HepG2 (cell line): ENCODE measurements around the gene SLC6A16. TPM values are rescaled to one million over a fixed set of nuclear protein-coding genes. Genes with fewer than 3 reads are reported as not detected.

ENCODE experiments used
- ATAC-seq: fragments of 200-7000 bp; cut with Tn5 transposase; 3 replicates; pipeline ENCODE4 v1.9.1; 2020; ENCODE audit warnings: mild to moderate bottlenecking, moderate library complexity
- BruUV-seq: library from RNA; stranded (reverse); fragments of 400-500 nt; replicated peaks from 2 replicates; lab custom pipeline; 2021; lab: Mats Ljungman, UMichigan
- CTCF ChIA-PET: fragments of 300-600 bp; formaldehyde crosslinking; extraction: SDS; loops from one replicate; lab custom pipeline; 2021; ENCODE audit warnings: low total read pairs, inconsistent platforms, low intra/inter-chr PET ratio; lab: Yijun Ruan, JAX
- POLR2A ChIA-PET: fragments of 350-600 bp; sonication (Branson Sonifier 250); formaldehyde crosslinking; loops from one replicate; lab custom pipeline; 2020; ENCODE audit warnings: antibody characterized with exemption, inconsistent platforms; lab: Yijun Ruan, JAX
- DNase-seq: peaks from one replicate; pipeline ENCODE4 v3.0.0-alpha.2; 2015; ENCODE audit warnings: low spot score
- FAIRE-seq: peaks from 3 replicates; lab custom pipeline; 2011; peaks lifted over from hg19 to GRCh38; lab: Jason Lieb, UNC
- H2AFZ ChIP-seq: one replicate; pipeline ENCODE4 v1.6.1; 2011; ENCODE audit warnings: low read length, inconsistent platforms
- H3K27ac ChIP-seq: fragments of 300-600 bp; 3 replicates; pipeline ENCODE4 v1.8.0; 2011; ENCODE audit warnings: mixed run types, mild to moderate bottlenecking, mixed read lengths, low read length, inconsistent platforms; ENCODE audit not compliant: insufficient read depth; ENCODE audit errors: extremely low read length
- H3K27me3 ChIP-seq, 2 experiments: fragments of 200-600 bp in 1 of 2; 2 replicates in 1 of 2; 3 replicates in 1 of 2; pipeline versions ENCODE4 v1.6.0 to v1.8.0; 2011; ENCODE audit warnings: low read length in 2 of 2, mild to moderate bottlenecking in 2 of 2, moderate library complexity in 2 of 2, inconsistent platforms in 1 of 2; ENCODE audit not compliant: insufficient read depth in 2 of 2, control insufficient read depth in 1 of 2
- H3K36me3 ChIP-seq, 2 experiments: fragments of 200-600 bp in 1 of 2; replicated peaks in 1 of 2; 2 replicates in 1 of 2; 3 replicates in 1 of 2; pipeline versions ENCODE4 v1.5.1 to v1.8.0; 2011; ENCODE audit warnings: low read length in 2 of 2, inconsistent platforms in 1 of 2; ENCODE audit not compliant: insufficient read depth in 2 of 2, control insufficient read depth in 1 of 2
- H3K4me1 ChIP-seq: 2 replicates; pipeline ENCODE4 v1.5.1; 2012; ENCODE audit warnings: low read length, inconsistent platforms; ENCODE audit not compliant: insufficient read depth
- H3K4me2 ChIP-seq: 2 replicates; pipeline ENCODE4 v1.6.0; 2011; ENCODE audit warnings: low read depth, low read length, inconsistent platforms
- H3K4me3 ChIP-seq, 3 experiments: fragments of 200-600 bp in 1 of 3; sonication (generic), shearing (Covaris generic) in 1 of 3; replicated peaks in 1 of 3; 2 replicates each; pipeline ENCODE4 v1.5.1; 2011 to 2016; ENCODE audit warnings: low read length in 3 of 3, inconsistent platforms in 2 of 3, low read depth in 2 of 3, mild to moderate bottlenecking in 2 of 3, control low read depth in 1 of 3, mixed read lengths in 1 of 3; ENCODE audit not compliant: insufficient read depth in 1 of 3
- H3K79me2 ChIP-seq: one replicate; pipeline ENCODE4 v1.6.1; 2011; ENCODE audit warnings: low read length, inconsistent platforms; ENCODE audit not compliant: insufficient read depth
- H3K9ac ChIP-seq: 2 replicates; pipeline ENCODE4 v1.6.0; 2011; ENCODE audit warnings: mild to moderate bottlenecking, low read depth, low read length, inconsistent platforms; ENCODE audit not compliant: insufficient read depth
- H3K9me3 ChIP-seq: 2 replicates; pipeline ENCODE4 v1.5.1; 2012; ENCODE audit warnings: mild to moderate bottlenecking, low read length
- H4K20me1 ChIP-seq: 2 replicates; pipeline ENCODE4 v1.6.0; 2011; ENCODE audit warnings: inconsistent platforms, mild to moderate bottlenecking, low read length, moderate library complexity; ENCODE audit not compliant: insufficient read depth
- CCDC6 ChIP-seq: sonication (generic); formaldehyde crosslinking; IDR thresholded peaks from 2 replicates; pipeline ENCODE4 v1.8.1; 2022; ENCODE audit warnings: mild to moderate bottlenecking, missing genetic modification reagents, moderate library complexity
- ISX ChIP-seq: sonication (generic); formaldehyde crosslinking; conservative IDR thresholded peaks from 2 replicates; pipeline ENCODE4 v1.5.0; 2020; ENCODE audit warnings: missing genetic modification reagents
- KLF6 ChIP-seq: IDR thresholded peaks from 2 replicates; pipeline ENCODE4 v1.8.0; 2016; ENCODE audit warnings: missing biosample characterization, missing genetic modification reagents
- NFE2L2 ChIP-seq: fragments of 150-350 bp; IDR thresholded peaks from 2 replicates; pipeline ENCODE4 v1.6.1; 2014; ENCODE audit warnings: low read length
- RXRB ChIP-seq: IDR thresholded peaks from 2 replicates; pipeline ENCODE4 v1.6.1; 2016; ENCODE audit warnings: borderline replicate concordance, missing genetic modification reagents, missing compliant biosample characterization
- SRSF1 ChIP-seq: fragments of 200-400 bp; formaldehyde crosslinking; optimal IDR thresholded peaks from 2 replicates; pipeline ENCODE3; 2017; ENCODE audit warnings: mild to moderate bottlenecking, low read depth, low read length, moderate library complexity
- ZFP41 ChIP-seq: sonication (generic); formaldehyde crosslinking; IDR thresholded peaks from 2 replicates; pipeline ENCODE4 v1.4.0; 2020; ENCODE audit warnings: mild to moderate bottlenecking, missing genetic modification reagents, borderline replicate concordance
- ZNF572 ChIP-seq: sonication (generic); formaldehyde crosslinking; IDR thresholded peaks from 2 replicates; pipeline ENCODE4 v1.5.1; 2020; ENCODE audit warnings: mild to moderate bottlenecking, missing genetic modification reagents
- ZNF598 ChIP-seq: sonication (generic); formaldehyde crosslinking; IDR thresholded peaks from 2 replicates; pipeline ENCODE4 v1.5.1; 2020; ENCODE audit warnings: mild to moderate bottlenecking, missing genetic modification reagents, borderline replicate concordance
- WGBS: methylation state at CpG from one replicate; pipeline ENCODE4 v1.1.6; 2017; ENCODE audit warnings: low lambda C conversion rate; 5-methylcytosine and 5-hydroxymethylcytosine counted together
- in situ Hi-C: cut with HindIII; loops from 2 replicates; pipeline ENCODE4 v1.10.0; 2017; ENCODE audit warnings: low pct_unique_long_range_greater_than_20kb; ENCODE audit not compliant: extremely low pct_ligation_motif_present
- intact Hi-C: fragments of 100-400 bp; cut with micrococcal nuclease; formaldehyde crosslinking; loops from one replicate; pipeline ENCODE4 v1.10.0; 2022; ENCODE audit not compliant: unreplicated experiment
- polyA plus RNA-seq, 8 experiments: library from polyadenylated mRNA; depleted of rRNA in 3 of 8; stranded (reverse) in 7 of 8; unstranded in 1 of 8; fragments of >200 nt; fragmentation: Illumina TruSeq in 4 of 8; extraction: Trizol in 4 of 8; gene quantifications; 2 replicates each; pipeline versions ENCODE4 v1.2.1 to v1.2.3, GENCODE V29; 2011 to 2016; ENCODE audit warnings: low read depth in 4 of 8, missing spikeins in 1 of 8, mixed read lengths in 1 of 8; ENCODE audit not compliant: insufficient read depth in 1 of 8
- total RNA-seq, 5 experiments: library from RNA; depleted of rRNA; stranded (reverse); fragments of >200 nt; fragmentation: Illumina TruSeq; extraction: Trizol; gene quantifications; 2 replicates each; pipeline ENCODE4 v1.2.3, GENCODE V29; 2016; ENCODE audit warnings: low read depth in 1 of 5
- TF ChIP-seq, protein P1 (sequence below): sonication (generic); formaldehyde crosslinking; IDR thresholded peaks from 2 replicates; pipeline ENCODE4 v1.4.0; 2020; ENCODE audit warnings: mild to moderate bottlenecking, missing genetic modification reagents
- TF ChIP-seq, protein P2 (sequence below): sonication (generic); formaldehyde crosslinking; IDR thresholded peaks from 2 replicates; pipeline ENCODE4 v1.5.0; 2020; ENCODE audit warnings: missing genetic modification reagents
- TF ChIP-seq, protein P3 (sequence below): IDR thresholded peaks from 2 replicates; pipeline ENCODE4 v1.6.1; 2016; ENCODE audit warnings: low read depth
- TF ChIP-seq, protein P4 (sequence below): sonication (generic); formaldehyde crosslinking; IDR thresholded peaks from 2 replicates; pipeline ENCODE4 v1.4.0; 2020; ENCODE audit warnings: missing genetic modification reagents

The SLC6A16 gene
- total and polyA plus RNA-seq, 2 of the 13 experiments (the other 11 are each of a cell fraction or from before 2014, with no cell fraction given), result 0.07 to 0.18 TPM

DNA sequence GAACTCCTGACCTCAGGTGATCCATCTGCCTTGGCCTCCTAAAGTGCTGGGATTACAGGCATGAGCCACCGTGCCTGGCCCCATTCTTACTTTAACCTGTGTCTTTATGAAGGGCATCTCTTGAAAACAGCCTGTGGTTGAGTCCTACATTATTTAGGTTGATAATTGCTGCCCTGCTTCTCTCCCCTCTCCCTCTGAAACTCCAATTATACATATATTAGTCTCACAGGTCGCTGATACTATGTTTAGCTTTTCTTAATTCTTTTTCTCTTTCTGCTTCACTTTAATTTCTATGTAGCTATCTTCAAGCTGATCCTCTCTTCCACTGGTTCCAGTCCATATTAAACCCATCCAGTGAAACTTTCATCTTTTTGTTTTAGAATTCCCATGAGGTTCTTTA lies 75.1 kb downstream of the SLC6A16 start (continued):
- TF ChIP-seq, protein P1, sequence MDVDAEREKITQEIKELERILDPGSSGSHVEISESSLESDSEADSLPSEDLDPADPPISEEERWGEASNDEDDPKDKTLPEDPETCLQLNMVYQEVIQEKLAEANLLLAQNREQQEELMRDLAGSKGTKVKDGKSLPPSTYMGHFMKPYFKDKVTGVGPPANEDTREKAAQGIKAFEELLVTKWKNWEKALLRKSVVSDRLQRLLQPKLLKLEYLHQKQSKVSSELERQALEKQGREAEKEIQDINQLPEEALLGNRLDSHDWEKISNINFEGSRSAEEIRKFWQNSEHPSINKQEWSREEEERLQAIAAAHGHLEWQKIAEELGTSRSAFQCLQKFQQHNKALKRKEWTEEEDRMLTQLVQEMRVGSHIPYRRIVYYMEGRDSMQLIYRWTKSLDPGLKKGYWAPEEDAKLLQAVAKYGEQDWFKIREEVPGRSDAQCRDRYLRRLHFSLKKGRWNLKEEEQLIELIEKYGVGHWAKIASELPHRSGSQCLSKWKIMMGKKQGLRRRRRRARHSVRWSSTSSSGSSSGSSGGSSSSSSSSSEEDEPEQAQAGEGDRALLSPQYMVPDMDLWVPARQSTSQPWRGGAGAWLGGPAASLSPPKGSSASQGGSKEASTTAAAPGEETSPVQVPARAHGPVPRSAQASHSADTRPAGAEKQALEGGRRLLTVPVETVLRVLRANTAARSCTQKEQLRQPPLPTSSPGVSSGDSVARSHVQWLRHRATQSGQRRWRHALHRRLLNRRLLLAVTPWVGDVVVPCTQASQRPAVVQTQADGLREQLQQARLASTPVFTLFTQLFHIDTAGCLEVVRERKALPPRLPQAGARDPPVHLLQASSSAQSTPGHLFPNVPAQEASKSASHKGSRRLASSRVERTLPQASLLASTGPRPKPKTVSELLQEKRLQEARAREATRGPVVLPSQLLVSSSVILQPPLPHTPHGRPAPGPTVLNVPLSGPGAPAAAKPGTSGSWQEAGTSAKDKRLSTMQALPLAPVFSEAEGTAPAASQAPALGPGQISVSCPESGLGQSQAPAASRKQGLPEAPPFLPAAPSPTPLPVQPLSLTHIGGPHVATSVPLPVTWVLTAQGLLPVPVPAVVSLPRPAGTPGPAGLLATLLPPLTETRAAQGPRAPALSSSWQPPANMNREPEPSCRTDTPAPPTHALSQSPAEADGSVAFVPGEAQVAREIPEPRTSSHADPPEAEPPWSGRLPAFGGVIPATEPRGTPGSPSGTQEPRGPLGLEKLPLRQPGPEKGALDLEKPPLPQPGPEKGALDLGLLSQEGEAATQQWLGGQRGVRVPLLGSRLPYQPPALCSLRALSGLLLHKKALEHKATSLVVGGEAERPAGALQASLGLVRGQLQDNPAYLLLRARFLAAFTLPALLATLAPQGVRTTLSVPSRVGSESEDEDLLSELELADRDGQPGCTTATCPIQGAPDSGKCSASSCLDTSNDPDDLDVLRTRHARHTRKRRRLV (CRISPR knock-in tag), result no peak
- TF ChIP-seq, protein P2, sequence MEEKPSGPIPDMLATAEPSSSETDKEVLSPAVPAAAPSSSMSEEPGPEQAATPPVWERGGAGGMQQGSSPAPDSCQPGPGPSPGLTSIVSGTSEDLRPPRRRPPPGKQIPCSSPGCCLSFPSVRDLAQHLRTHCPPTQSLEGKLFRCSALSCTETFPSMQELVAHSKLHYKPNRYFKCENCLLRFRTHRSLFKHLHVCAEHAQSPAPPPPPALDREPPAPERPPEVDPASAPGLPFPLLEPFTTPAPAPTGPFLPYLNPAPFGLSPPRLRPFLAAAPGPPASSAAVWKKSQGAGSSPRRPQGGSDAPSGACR (CRISPR knock-in tag), result no peak
- no peak for TF ChIP-seq NFE2L2

DNA sequence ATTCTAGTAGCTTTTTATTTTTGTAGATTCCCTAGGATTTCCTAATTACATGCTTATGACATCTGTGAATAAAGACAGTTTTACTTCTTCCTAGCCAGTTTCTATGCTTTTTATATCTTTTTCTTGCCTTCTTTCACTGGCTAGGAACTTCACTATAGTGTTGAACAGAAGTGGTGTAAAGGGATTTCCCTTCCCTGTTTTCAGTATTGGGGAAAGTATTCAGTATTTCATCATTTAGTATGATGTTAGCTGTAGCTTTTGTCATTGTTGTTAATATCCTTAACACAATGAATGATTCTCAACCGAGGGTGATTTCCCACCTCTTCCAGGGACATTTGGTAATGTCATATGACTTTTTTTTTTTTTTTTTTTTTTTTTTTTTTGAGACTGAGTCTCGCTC lies 77.3 kb downstream of the SLC6A16 start:
- Histone ChIP-seq H3K79me2 (no peaks in the 10 kb centered on the region), H2AFZ (no peak overlapping the region), H3K4me1 (no peaks in the 10 kb centered on the region), H4K20me1 (no peaks in the 10 kb centered on the region), H3K27me3 (peaks cover 0 to 15% of the 10 kb centered on the region in 2 experiments; a peak in 4 of 5 replicates), H3K9ac (no peak overlapping the region), H3K4me2 (no peak overlapping the region), H3K36me3 (no peaks in the 10 kb centered on the region), H3K27ac (no peak overlapping the region), H3K9me3 (0 out of 2 replicates have a peak, but pooled peaks cover 6% of the 10 kb centered on the region), H3K4me3 (no peak overlapping the region)
- FAIRE-seq (no peak), DNase-seq (no peak), ATAC-seq (no peak)
- no TSS peak for BruUV-seq
- intact Hi-C loops, result no loop called here
- WGBS, result 30% methylated on average over 2 of the region's 2 CpGs
- ChIA-PET CTCF (no interaction called here), POLR2A (no interaction called here)
- in situ Hi-C loops, result no loop called here
- no peak for TF ChIP-seq ZNF598 (CRISPR knock-in tag)
- TF ChIP-seq, protein P3, sequence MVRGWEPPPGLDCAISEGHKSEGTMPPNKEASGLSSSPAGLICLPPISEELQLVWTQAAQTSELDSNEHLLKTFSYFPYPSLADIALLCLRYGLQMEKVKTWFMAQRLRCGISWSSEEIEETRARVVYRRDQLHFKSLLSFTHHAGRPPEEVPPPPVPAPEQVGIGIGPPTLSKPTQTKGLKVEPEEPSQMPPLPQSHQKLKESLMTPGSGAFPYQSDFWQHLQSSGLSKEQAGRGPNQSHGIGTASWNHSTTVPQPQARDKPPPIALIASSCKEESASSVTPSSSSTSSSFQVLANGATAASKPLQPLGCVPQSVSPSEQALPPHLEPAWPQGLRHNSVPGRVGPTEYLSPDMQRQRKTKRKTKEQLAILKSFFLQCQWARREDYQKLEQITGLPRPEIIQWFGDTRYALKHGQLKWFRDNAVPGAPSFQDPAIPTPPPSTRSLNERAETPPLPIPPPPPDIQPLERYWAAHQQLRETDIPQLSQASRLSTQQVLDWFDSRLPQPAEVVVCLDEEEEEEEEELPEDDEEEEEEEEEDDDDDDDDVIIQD (CRISPR knock-in tag), result no peak
- TF ChIP-seq CCDC6 (CRISPR knock-in tag), result no peak
- TF ChIP-seq, protein P4, sequence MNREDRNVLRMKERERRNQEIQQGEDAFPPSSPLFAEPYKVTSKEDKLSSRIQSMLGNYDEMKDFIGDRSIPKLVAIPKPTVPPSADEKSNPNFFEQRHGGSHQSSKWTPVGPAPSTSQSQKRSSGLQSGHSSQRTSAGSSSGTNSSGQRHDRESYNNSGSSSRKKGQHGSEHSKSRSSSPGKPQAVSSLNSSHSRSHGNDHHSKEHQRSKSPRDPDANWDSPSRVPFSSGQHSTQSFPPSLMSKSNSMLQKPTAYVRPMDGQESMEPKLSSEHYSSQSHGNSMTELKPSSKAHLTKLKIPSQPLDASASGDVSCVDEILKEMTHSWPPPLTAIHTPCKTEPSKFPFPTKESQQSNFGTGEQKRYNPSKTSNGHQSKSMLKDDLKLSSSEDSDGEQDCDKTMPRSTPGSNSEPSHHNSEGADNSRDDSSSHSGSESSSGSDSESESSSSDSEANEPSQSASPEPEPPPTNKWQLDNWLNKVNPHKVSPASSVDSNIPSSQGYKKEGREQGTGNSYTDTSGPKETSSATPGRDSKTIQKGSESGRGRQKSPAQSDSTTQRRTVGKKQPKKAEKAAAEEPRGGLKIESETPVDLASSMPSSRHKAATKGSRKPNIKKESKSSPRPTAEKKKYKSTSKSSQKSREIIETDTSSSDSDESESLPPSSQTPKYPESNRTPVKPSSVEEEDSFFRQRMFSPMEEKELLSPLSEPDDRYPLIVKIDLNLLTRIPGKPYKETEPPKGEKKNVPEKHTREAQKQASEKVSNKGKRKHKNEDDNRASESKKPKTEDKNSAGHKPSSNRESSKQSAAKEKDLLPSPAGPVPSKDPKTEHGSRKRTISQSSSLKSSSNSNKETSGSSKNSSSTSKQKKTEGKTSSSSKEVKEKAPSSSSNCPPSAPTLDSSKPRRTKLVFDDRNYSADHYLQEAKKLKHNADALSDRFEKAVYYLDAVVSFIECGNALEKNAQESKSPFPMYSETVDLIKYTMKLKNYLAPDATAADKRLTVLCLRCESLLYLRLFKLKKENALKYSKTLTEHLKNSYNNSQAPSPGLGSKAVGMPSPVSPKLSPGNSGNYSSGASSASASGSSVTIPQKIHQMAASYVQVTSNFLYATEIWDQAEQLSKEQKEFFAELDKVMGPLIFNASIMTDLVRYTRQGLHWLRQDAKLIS, result no peak
- no peak for TF ChIP-seq ISX (CRISPR knock-in tag)
- no peak for TF ChIP-seq SRSF1
- no peak for TF ChIP-seq ZFP41 (CRISPR knock-in tag)
- no peak for TF ChIP-seq ZNF572 (CRISPR knock-in tag)
- no peak for TF ChIP-seq RXRB
- TF ChIP-seq KLF6 (CRISPR knock-in tag), result no peak
